Subcutaneous adipose tissue (tissue), 4 donors: ENCODE results near the gene TELO2. TPM values are rescaled to one million over a fixed set of nuclear protein-coding genes. Genes with fewer than 3 reads are reported as not detected.

ENCODE experiments used
- total RNA-seq, 4 donors: library from RNA; depleted of rRNA; stranded (reverse); fragments of >200 nt; gene quantifications; one replicate each; pipeline ENCODE4 v1.1.0, GENCODE V29; 2016
- TF ChIP-seq, protein P1 (sequence below): fragments of 450-650 bp; IDR thresholded peaks from one replicate; pipeline ENCODE4 v1.5.1; 2016; ENCODE audit warnings: low read depth, mild to moderate bottlenecking, control low read depth, antibody characterized with exemption, moderate library complexity

Gene TELO2
- total RNA-seq, 4 donors from 2014 or later: 7.5 to 42.4 (median 10.2) TPM

DNA sequence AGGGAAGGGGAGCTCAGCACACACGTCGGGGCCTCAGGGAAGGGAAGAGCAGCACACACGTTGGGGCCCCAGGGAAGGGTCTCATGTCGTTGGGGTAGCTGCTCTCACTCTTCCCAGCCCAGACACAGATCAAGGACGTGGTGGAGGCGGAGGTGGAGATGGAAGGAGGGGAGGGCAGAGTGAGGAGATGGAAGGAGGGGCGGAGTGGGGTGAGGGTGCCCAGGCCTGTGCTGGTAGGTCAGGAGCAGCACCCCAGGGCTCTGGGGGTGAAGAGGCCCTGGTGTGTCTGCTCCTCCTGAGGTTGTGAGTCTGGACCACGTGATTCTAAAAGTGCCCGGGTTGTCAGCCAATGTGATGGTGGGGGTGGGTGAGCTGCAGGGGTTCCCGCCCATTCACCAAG, 33.2 kb upstream of the TELO2 start:
- TF ChIP-seq, protein P1, sequence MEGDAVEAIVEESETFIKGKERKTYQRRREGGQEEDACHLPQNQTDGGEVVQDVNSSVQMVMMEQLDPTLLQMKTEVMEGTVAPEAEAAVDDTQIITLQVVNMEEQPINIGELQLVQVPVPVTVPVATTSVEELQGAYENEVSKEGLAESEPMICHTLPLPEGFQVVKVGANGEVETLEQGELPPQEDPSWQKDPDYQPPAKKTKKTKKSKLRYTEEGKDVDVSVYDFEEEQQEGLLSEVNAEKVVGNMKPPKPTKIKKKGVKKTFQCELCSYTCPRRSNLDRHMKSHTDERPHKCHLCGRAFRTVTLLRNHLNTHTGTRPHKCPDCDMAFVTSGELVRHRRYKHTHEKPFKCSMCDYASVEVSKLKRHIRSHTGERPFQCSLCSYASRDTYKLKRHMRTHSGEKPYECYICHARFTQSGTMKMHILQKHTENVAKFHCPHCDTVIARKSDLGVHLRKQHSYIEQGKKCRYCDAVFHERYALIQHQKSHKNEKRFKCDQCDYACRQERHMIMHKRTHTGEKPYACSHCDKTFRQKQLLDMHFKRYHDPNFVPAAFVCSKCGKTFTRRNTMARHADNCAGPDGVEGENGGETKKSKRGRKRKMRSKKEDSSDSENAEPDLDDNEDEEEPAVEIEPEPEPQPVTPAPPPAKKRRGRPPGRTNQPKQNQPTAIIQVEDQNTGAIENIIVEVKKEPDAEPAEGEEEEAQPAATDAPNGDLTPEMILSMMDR: no peak

DNA sequence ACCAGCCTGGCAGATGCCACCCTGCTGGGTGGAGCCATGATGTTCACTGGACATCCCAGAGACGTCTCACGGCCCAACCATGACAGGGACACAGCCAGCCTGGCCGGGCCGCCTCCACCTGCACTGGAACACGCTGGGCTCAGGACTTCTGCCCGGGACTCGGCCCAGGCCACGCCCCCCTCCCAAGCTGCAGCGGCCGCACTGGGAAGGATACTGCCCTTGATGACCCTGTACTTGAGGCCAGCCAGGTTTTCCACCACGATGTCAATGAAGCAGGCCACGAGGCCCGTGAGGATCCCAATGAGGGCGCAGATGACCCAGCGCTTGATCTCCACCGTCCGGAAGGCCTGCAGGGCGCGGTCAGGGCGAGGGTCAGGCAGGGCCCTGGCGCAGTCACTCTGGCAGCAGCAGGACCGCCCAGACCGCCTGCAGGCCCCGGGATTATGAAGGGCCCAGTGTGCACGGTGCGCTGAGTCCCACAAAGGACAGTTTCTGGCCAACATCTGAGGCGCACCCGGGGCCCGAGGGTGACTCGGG, 32.5 kb upstream of the TELO2 start:
- TF ChIP-seq, protein P1: no peak

DNA sequence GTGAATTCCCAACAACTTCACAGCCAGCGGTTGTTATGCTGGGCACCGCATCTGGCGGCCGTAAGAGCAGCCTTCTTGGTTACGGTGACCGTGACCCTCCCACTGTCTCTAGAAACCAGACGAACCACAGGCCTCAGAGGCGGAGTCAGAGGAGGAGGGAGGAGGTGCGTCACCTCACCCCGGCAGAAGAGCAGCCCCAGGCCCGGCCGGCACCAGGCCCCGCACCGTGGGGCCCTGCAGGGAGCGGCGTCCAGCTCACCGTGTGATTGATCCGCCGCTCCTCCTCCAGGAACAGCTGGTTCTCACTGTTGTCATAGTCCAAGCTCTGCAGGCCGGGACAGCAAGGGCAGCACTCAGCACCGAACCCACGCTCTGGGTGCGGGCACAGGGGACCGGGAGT, 32.0 kb upstream of the TELO2 start:
- TF ChIP-seq, protein P1: no peak

DNA sequence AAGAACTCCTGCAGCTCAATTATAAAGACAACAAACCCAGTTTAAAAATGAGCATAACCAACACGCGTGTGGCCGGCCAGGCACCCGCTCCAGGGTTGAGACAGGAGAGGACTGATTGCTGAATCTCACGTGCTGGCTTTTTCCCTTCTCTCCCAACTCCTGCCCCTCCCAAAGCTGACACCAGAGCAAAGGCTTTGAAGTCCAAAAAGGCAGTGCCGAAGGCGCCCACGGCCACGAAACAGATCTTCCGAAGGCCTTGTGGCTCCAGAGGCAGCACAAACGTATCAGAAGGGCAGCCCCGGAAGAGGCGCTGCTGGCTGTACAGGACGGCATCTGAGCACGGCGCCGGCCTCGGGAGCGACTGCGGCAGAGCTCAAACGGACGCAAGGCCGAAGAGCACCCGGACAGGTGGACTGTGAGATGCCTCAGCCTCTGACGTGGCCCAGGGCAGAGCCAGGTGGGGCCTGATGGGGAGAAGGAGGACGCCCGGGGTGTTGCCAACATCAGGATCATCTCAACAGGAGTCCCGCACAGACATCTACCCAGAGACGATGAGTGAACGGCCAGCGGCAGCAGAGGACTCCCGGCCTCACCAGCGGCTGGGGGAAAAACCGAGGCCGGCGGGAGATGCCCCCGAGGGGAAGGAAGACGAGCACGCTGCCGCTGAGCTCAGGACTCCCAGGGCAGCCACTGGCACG, 28.8 kb upstream of the TELO2 start:
- TF ChIP-seq, protein P1: no peak

DNA sequence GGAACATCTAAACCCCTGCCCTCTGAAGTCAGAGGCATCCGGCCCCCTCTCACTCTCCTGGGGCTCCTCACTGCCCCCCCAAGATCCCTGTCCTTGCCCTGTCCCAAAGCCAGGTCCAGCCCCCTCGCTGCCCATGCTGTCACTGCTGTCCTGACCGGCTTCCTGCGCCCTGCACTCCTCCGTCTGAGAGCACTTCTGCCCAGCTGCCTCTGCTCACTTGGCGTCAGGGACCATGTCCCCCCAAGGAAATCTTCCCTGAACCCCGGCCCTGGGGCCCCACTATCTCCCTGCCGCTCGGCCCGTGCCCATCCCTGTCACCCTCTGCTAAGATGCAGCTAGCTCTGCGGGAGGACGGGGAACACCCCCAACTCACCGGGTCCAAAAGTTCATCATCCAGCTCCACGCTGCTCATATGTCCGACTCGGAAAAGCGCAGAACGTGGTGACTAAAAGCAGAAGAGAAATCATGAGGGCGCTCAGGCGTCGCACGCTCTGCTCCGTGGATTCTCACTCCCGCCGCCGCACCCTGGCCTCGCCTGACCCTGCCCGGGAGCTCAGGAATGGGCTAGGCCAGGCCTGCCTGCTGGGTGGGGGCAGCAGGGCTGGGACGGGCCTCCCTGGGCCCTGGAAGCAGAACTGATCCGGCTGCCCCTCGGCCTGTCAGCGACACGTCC, 28.1 kb upstream of the TELO2 start:
- TF ChIP-seq, protein P1: no peak

DNA sequence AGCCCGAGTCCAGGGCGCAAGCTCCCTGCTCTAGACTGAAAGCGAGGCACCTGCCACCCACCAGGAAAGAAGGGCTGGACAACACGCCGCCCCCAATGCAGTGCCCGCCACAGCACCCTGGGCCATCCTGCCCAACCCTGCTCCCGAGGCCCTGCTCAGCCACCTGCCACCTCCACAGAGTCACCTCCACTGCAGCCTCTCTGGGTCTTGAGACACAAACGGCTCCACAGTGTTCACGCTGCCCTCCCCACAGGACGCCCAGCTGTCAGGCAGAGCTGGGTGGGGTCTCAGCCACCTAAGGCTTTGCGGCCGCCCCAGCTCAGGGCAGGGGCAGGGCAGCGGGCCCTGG, 27.6 kb upstream of the TELO2 start:
- TF ChIP-seq, protein P1: no peak

DNA sequence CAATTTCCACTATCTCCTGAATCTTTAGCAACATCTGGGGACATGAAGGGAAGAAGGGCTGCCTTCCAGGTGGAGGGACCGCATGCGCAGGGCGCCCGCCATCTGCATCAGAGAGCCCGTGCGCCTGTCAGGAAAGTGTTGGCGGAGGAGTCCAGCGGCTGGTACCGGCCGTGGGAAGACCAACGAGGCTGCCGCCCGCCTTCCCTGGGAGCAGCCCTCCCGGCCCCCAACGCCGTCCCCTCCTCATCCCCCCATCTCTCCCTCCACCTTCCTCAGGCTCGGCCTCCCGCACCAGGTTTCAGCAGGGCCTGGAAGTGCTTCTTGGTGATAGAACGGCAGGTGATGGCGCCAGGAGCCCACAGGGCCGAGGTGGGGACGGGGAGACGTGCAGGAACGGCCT, 27.1 kb upstream of the TELO2 start:
- TF ChIP-seq, protein P1: no peak
